Liver (tissue), 9 donors: ENCODE results near the gene PCP4L1. TPM values are rescaled to one million over a fixed set of nuclear protein-coding genes. Genes with fewer than 3 reads are reported as not detected.
A peak's percentile ranks its signal among the peaks of the same experiment; 100 is the strongest.

Experiments
- DNase-seq: peaks from one replicate; pipeline ENCODE4 v3.0.0-alpha.2; 2017; ENCODE audit warnings: low spot score
- H3K27ac ChIP-seq, 2 donors: one replicate each; pipeline ENCODE4 v1.7.0; 2013; ENCODE audit warnings: inconsistent platforms in 2 of 2, low read length in 2 of 2, control low read depth in 1 of 2, low read depth in 1 of 2, mild to moderate bottlenecking in 1 of 2
- H3K27me3 ChIP-seq, 4 donors: one replicate each; pipeline versions ENCODE4 v1.6.1 to v1.7.0; 2013; ENCODE audit warnings: low read length in 3 of 4, inconsistent platforms in 1 of 4, mild to moderate bottlenecking in 1 of 4, moderate library complexity in 1 of 4; ENCODE audit not compliant: control insufficient read depth in 4 of 4, insufficient read depth in 4 of 4
- H3K36me3 ChIP-seq, 4 donors: one replicate each; pipeline versions ENCODE4 v1.6.1 to v1.7.0; 2013; ENCODE audit warnings: low read length in 3 of 4, mild to moderate bottlenecking in 3 of 4, low read depth in 1 of 4, moderate library complexity in 1 of 4; ENCODE audit not compliant: control insufficient read depth in 4 of 4, insufficient read depth in 3 of 4
- H3K4me1 ChIP-seq, 4 donors: one replicate each; pipeline versions ENCODE4 v1.6.1 to v1.7.0; 2013; ENCODE audit warnings: low read length in 3 of 4, mild to moderate bottlenecking in 3 of 4, moderate library complexity in 1 of 4; ENCODE audit not compliant: control insufficient read depth in 4 of 4, insufficient read depth in 4 of 4
- H3K4me3 ChIP-seq, 3 donors: one replicate each; pipeline versions ENCODE4 v1.6.1 to v1.7.0; 2013; ENCODE audit warnings: low read length in 3 of 3, control low read depth in 1 of 3, low read depth in 1 of 3, mild to moderate bottlenecking in 1 of 3
- H3K9ac ChIP-seq, 2 donors: one replicate each; pipeline ENCODE4 v1.7.0; 2013; ENCODE audit warnings: low read length in 2 of 2, mild to moderate bottlenecking in 2 of 2, moderate library complexity in 2 of 2, control low read depth in 1 of 2, low read depth in 1 of 2
- H3K9me3 ChIP-seq, 4 donors: one replicate each; pipeline versions ENCODE4 v1.6.1 to v1.7.0; 2013; ENCODE audit warnings: low read length in 3 of 4; ENCODE audit not compliant: control insufficient read depth in 4 of 4
- ATF3 ChIP-seq: IDR thresholded peaks from 2 replicates; pipeline ENCODE4 v1.6.1; 2016; ENCODE audit warnings: antibody characterized with exemption
- FOXA1 ChIP-seq: IDR thresholded peaks from 2 replicates; pipeline ENCODE4 v1.6.1; 2016; ENCODE audit warnings: antibody characterized with exemption
- FOXA2 ChIP-seq: IDR thresholded peaks from 2 replicates; pipeline ENCODE4 v1.6.1; 2016; ENCODE audit warnings: antibody characterized with exemption
- GABPA ChIP-seq, 2 donors: IDR thresholded peaks in 1 of 2; conservative IDR thresholded peaks in 1 of 2; 2 replicates each; pipeline ENCODE4 v1.6.1; 2016; ENCODE audit warnings: antibody characterized with exemption in 2 of 2, mild to moderate bottlenecking in 1 of 2, moderate library complexity in 1 of 2
- HNF4A ChIP-seq, 2 donors: conservative IDR thresholded peaks; 2 replicates each; pipeline ENCODE4 v1.6.1; 2016; ENCODE audit warnings: antibody characterized with exemption in 2 of 2, mild to moderate bottlenecking in 2 of 2
- JUND ChIP-seq, 2 donors: IDR thresholded peaks; 2 replicates each; pipeline ENCODE4 v1.6.1; 2016; ENCODE audit warnings: antibody characterized with exemption in 2 of 2
- MAX ChIP-seq: IDR thresholded peaks from 2 replicates; pipeline ENCODE4 v1.6.1; 2016; ENCODE audit warnings: antibody characterized with exemption
- NR2F2 ChIP-seq: IDR thresholded peaks from 2 replicates; pipeline ENCODE4 v1.6.1; 2016; ENCODE audit warnings: antibody characterized with exemption
- RAD21 ChIP-seq, 2 donors: IDR thresholded peaks; 2 replicates each; pipeline ENCODE4 v1.6.1; 2016; ENCODE audit warnings: antibody characterized with exemption in 2 of 2, mild to moderate bottlenecking in 2 of 2
- REST ChIP-seq: IDR thresholded peaks from 2 replicates; pipeline ENCODE4 v1.6.1; 2016; ENCODE audit warnings: antibody characterized with exemption, mild to moderate bottlenecking
- RXRA ChIP-seq, 2 donors: IDR thresholded peaks; 2 replicates each; pipeline ENCODE4 v1.6.1; 2017 to 2018; ENCODE audit warnings: antibody characterized with exemption in 2 of 2, mild to moderate bottlenecking in 1 of 2
- SP1 ChIP-seq: IDR thresholded peaks from 2 replicates; pipeline ENCODE4 v1.6.1; 2018; ENCODE audit warnings: antibody characterized with exemption, mild to moderate bottlenecking
- TAF1 ChIP-seq: conservative IDR thresholded peaks from 2 replicates; pipeline ENCODE4 v1.6.1; 2016; ENCODE audit warnings: antibody characterized with exemption, mild to moderate bottlenecking
- YY1 ChIP-seq: IDR thresholded peaks from 2 replicates; pipeline ENCODE4 v1.6.1; 2016; ENCODE audit warnings: antibody characterized with exemption, mild to moderate bottlenecking
- ZBTB33 ChIP-seq: IDR thresholded peaks from 2 replicates; pipeline ENCODE4 v1.6.1; 2016; ENCODE audit warnings: antibody characterized with exemption
- WGBS: extraction: QIAGEN DNeasy Blood & Tissue Kit; methylation state at CpG from one replicate; pipeline ENCODE4 v1.1.7; 2013; 5-methylcytosine and 5-hydroxymethylcytosine counted together
- polyA plus RNA-seq, 2 donors: library from polyadenylated mRNA; stranded (reverse) in 1 of 2; unstranded in 1 of 2; fragments of 200-250 nt in 1 of 2; fragments of >200 nt in 1 of 2; fragmentation: Nextera tagmentation in 1 of 2; extraction: Ambion mirVana in 1 of 2; gene quantifications; one replicate each; pipeline versions ENCODE4 v1.2.1 to v1.2.3, GENCODE V29; 2013 to 2015
- total RNA-seq, 2 donors: library from RNA; depleted of rRNA; stranded (reverse); fragments of >200 nt; gene quantifications; one replicate each; pipeline ENCODE4 v1.2.3, GENCODE V29; 2014
- donor health status: healthy.
- donor health status: healthy.
- donor health status: healthy.
- donor health status: healthy.
- donor health status: healthy.

Gene PCP4L1
- total and polyA plus RNA-seq, 4 donors = 1.1 to 8.7 (median 5.0) TPM

- H3K27me3 ChIP-seq = no peaks in the 10 kb centered on the region
- WGBS = 6% methylated on average over 31 of the region's 31 CpGs
- peak overlapping the region; percentile 68 to 94 (median 72) for H3K4me3 ChIP-seq
- TF ChIP-seq RXRA (IDR thresholded peaks at IDR 0.05) (peak in 1 of 2 donors; percentile 19), FOXA1 (no peak), MAX (no peak), FOXA2 (no peak), TAF1 (peak; percentile 28), GABPA (IDR thresholded peaks at IDR 0.05 in 1 of 2, conservative IDR thresholded peaks at IDR 0.05 in 1 of 2) (peak; percentile 12 to 79), REST (no peak), ATF3 (no peak), RAD21 (IDR thresholded peaks at IDR 0.05) (peak; percentile 42 to 71), HNF4A (conservative IDR thresholded peaks at IDR 0.05) (peak in 1 of 2 donors; percentile 17), ZBTB33 (no peak), SP1 (peak; percentile 52), YY1 (peak; percentile 50)
- peaks cover 0 to under 1% (median 0%) of the 10 kb centered on the region in 4 donors for H3K36me3 ChIP-seq
- DNase-seq = peak; percentile 75
- peak overlapping the region; percentile 45 to 58 for H3K27ac ChIP-seq
- no peaks in the 10 kb centered on the region for H3K9me3 ChIP-seq
- H3K9ac ChIP-seq = peak overlapping the region; percentile 63
- peaks cover 7 to 19% (median 12%) of the 10 kb centered on the region in 4 donors for H3K4me1 ChIP-seq
Measured at GRCh38 chr1:161305867-161306519, 47.4 kb downstream of the PCP4L1 start.

GRCh38 chr1:161307230-161307768, 48.8 kb downstream of the PCP4L1 start:
- Histone ChIP-seq H3K36me3 (no peaks in the 10 kb centered on the region), H3K4me3 (peak overlapping the region in 1 of 3 donors; percentile 11), H3K27ac (peak overlapping the region; percentile 33 to 55), H3K9ac (no peak overlapping the region), H3K9me3 (no peaks in the 10 kb centered on the region), H3K4me1 (peaks cover 7 to 19% (median 12%) of the 10 kb centered on the region in 4 donors), H3K27me3 (no peaks in the 10 kb centered on the region)
- WGBS = 90% methylated on average over 7 of the region's 7 CpGs
- DNase-seq = no peak
- TF ChIP-seq NR2F2 (no peak), GABPA (IDR thresholded peaks at IDR 0.05 in 1 of 2, conservative IDR thresholded peaks at IDR 0.05 in 1 of 2) (peak in 1 of 2 donors; percentile 35), JUND (IDR thresholded peaks at IDR 0.05) (no peak)
